GM12878 (cell line): ENCODE results near the gene IBA57. TPM values are rescaled to one million over a fixed set of nuclear protein-coding genes. Genes with fewer than 3 reads are reported as not detected.

Experiments used
- BRCA1 ChIP-seq: IDR thresholded peaks from 2 replicates; pipeline ENCODE4 v1.6.1; 2011; ENCODE audit warnings: low read depth, low read length, improper control_type of control experiment
- CBX3 ChIP-seq: fragments of 200-600 bp; sonication (generic); IDR thresholded peaks from 2 replicates; pipeline ENCODE4 v1.6.1; 2016; ENCODE audit warnings: low read depth, borderline replicate concordance
- CBX5 ChIP-seq: sonication (generic); IDR thresholded peaks from 2 replicates; pipeline ENCODE4 v1.6.1; 2016; ENCODE audit warnings: low read depth, moderate library complexity, mild to moderate bottlenecking, inconsistent platforms
- DPF2 ChIP-seq: fragments of 450-650 bp; IDR thresholded peaks from 2 replicates; pipeline ENCODE4 v1.6.1; 2017; ENCODE audit warnings: mild to moderate bottlenecking
- ETV6 ChIP-seq, 2 experiments: fragments of 450-650 bp in 1 of 2; IDR thresholded peaks in 1 of 2; conservative IDR thresholded peaks in 1 of 2; 2 replicates each; pipeline ENCODE4 v1.6.1; 2014; ENCODE audit warnings: antibody characterized with exemption in 1 of 2, borderline replicate concordance in 1 of 2, low read depth in 1 of 2, mild to moderate bottlenecking in 1 of 2, moderate library complexity in 1 of 2
- HCFC1 ChIP-seq: fragments of 150-350 bp; IDR thresholded peaks from 2 replicates; pipeline ENCODE4 v1.6.1; 2014; ENCODE audit warnings: low read length
- JUND ChIP-seq: IDR thresholded peaks from 2 replicates; pipeline ENCODE4 v1.6.1; 2012; ENCODE audit warnings: low read depth, mild to moderate bottlenecking, low read length, improper control_type of control experiment, moderate library complexity
- KLF5 ChIP-seq: fragments of 450-650 bp; IDR thresholded peaks from 2 replicates; pipeline ENCODE4 v1.6.1; 2014; ENCODE audit warnings: mild to moderate bottlenecking; ENCODE audit not compliant: partially characterized antibody
- LARP7 ChIP-seq: fragments of 450-650 bp; IDR thresholded peaks from 2 replicates; pipeline ENCODE4 v1.6.1; 2017; ENCODE audit warnings: mild to moderate bottlenecking
- MEF2A ChIP-seq: IDR thresholded peaks from 2 replicates; pipeline ENCODE4 v1.6.1; 2011; ENCODE audit warnings: low read depth, mild to moderate bottlenecking, low read length, moderate library complexity; ENCODE audit not compliant: insufficient read depth
- MXI1 ChIP-seq: fragments of 150-350 bp; IDR thresholded peaks from 2 replicates; pipeline ENCODE4 v1.6.1; 2011; ENCODE audit warnings: low read depth, mild to moderate bottlenecking, inconsistent platforms, low read length, improper control_type of control experiment
- NFXL1 ChIP-seq: fragments of 450-650 bp; IDR thresholded peaks from 2 replicates; pipeline ENCODE4 v1.6.1; 2017; ENCODE audit warnings: antibody characterized with exemption, mild to moderate bottlenecking, borderline replicate concordance
- NFYB ChIP-seq: IDR thresholded peaks from 2 replicates; pipeline ENCODE4 v1.6.1; 2011; ENCODE audit warnings: low read depth, mild to moderate bottlenecking, low read length, improper control_type of control experiment, moderate library complexity; ENCODE audit not compliant: insufficient read depth
- NR2C1 ChIP-seq: fragments of 450-650 bp; IDR thresholded peaks from 2 replicates; pipeline ENCODE4 v1.6.1; 2017; ENCODE audit warnings: antibody characterized with exemption, mild to moderate bottlenecking, moderate library complexity
- NR2F1 ChIP-seq: fragments of 450-650 bp; conservative IDR thresholded peaks from 2 replicates; pipeline ENCODE4 v1.6.1; 2017; ENCODE audit warnings: mild to moderate bottlenecking
- POLR2AphosphoS2 ChIP-seq: IDR thresholded peaks from 2 replicates; pipeline ENCODE4 v1.6.1; 2011; ENCODE audit warnings: low read depth, mild to moderate bottlenecking, low read length, improper control_type of control experiment, moderate library complexity
- RBBP5 ChIP-seq: fragments of 200-600 bp; sonication (generic); conservative IDR thresholded peaks from 2 replicates; pipeline ENCODE4 v1.6.1; 2016
- SIN3A ChIP-seq: IDR thresholded peaks from 2 replicates; pipeline ENCODE4 v1.6.1; 2012; ENCODE audit warnings: low read depth, low read length, improper control_type of control experiment
- SMAD1 ChIP-seq: fragments of 450-650 bp; IDR thresholded peaks from 2 replicates; pipeline ENCODE4 v1.6.1; 2018; ENCODE audit warnings: mild to moderate bottlenecking, low read depth; ENCODE audit not compliant: partially characterized antibody
- SMARCA5 ChIP-seq: fragments of 450-650 bp; IDR thresholded peaks from 2 replicates; pipeline ENCODE4 v1.6.1; 2017; ENCODE audit warnings: mild to moderate bottlenecking
- STAT1 ChIP-seq: fragments of 450-650 bp; conservative IDR thresholded peaks from 2 replicates; pipeline ENCODE4 v1.6.1; 2014; ENCODE audit warnings: antibody characterized with exemption, mild to moderate bottlenecking
- TAF1 ChIP-seq: IDR thresholded peaks from 2 replicates; pipeline ENCODE4 v1.6.1; 2011; ENCODE audit warnings: mild to moderate bottlenecking, low read depth, low read length, borderline replicate concordance
- TARDBP ChIP-seq: IDR thresholded peaks from 2 replicates; pipeline ENCODE4 v1.6.1; 2016; ENCODE audit warnings: borderline replicate concordance
- TCF3 ChIP-seq: IDR thresholded peaks from 2 replicates; pipeline ENCODE4 v1.6.1; 2012; ENCODE audit warnings: low read depth, mild to moderate bottlenecking, low read length, borderline replicate concordance; ENCODE audit not compliant: insufficient read depth
- YBX1 ChIP-seq: fragments of 450-650 bp; IDR thresholded peaks from 2 replicates; pipeline ENCODE4 v1.6.1; 2016; ENCODE audit warnings: antibody characterized with exemption
- YY1 ChIP-seq: IDR thresholded peaks from 2 replicates; pipeline ENCODE4 v1.6.1; 2011; ENCODE audit warnings: low read depth, mild to moderate bottlenecking, low read length
- ZNF384 ChIP-seq: IDR thresholded peaks from 2 replicates; pipeline ENCODE4 v1.6.1; 2012; ENCODE audit warnings: low read depth, mild to moderate bottlenecking, low read length, improper control_type of control experiment, borderline replicate concordance
- ZZZ3 ChIP-seq: IDR thresholded peaks from 2 replicates; pipeline ENCODE4 v1.6.1; 2011; ENCODE audit warnings: low read depth; ENCODE audit not compliant: control insufficient read depth, insufficient read length
- polyA plus RNA-seq, 11 experiments: library from polyadenylated mRNA; depleted of rRNA in 4 of 11; unstranded in 6 of 11; stranded (reverse) in 5 of 11; fragments of >200 nt; fragmentation: Nextera tagmentation in 4 of 11; fragmentation: Illumina TruSeq in 1 of 11; extraction: Ambion mirVana in 4 of 11; extraction: Trizol in 1 of 11; gene quantifications; 1 replicate in 1 of 11; 2 replicates in 10 of 11; pipeline versions ENCODE4 v1.2.1 to v1.2.3, GENCODE V29; 2011 to 2016; ENCODE audit warnings: inconsistent platforms in 2 of 11, missing spikeins in 2 of 11, low read depth in 1 of 11
- total RNA-seq, 4 experiments: library from RNA; depleted of rRNA in 3 of 4; stranded (reverse); fragments of >200 nt in 3 of 4; fragmentation: Illumina TruSeq in 1 of 4; extraction: Trizol in 1 of 4; gene quantifications; 2 replicates each; pipeline versions ENCODE4 v1.2.1 to v1.2.3, GENCODE V29; 2013 to 2021
- TF ChIP-seq, protein P1 (sequence below): fragments of 450-650 bp; IDR thresholded peaks from 2 replicates; pipeline ENCODE4 v1.6.1; 2016; ENCODE audit warnings: mild to moderate bottlenecking
- TF ChIP-seq, protein P2 (sequence below): IDR thresholded peaks from 2 replicates; pipeline ENCODE4 v1.6.1; 2011; ENCODE audit warnings: low read depth, mild to moderate bottlenecking, low read length, moderate library complexity, borderline replicate concordance; ENCODE audit errors: extremely low read depth
- TF ChIP-seq, protein P3 (sequence below): fragments of 450-650 bp; IDR thresholded peaks from 2 replicates; pipeline ENCODE4 v1.6.1; 2016; ENCODE audit warnings: mild to moderate bottlenecking

IBA57 gene
- total and polyA plus RNA-seq, 10 of the 15 experiments (the other 5 are each of a cell fraction or from before 2014, with no cell fraction given) = 0.51 to 8.6 (median 3.7) TPM

DNA sequence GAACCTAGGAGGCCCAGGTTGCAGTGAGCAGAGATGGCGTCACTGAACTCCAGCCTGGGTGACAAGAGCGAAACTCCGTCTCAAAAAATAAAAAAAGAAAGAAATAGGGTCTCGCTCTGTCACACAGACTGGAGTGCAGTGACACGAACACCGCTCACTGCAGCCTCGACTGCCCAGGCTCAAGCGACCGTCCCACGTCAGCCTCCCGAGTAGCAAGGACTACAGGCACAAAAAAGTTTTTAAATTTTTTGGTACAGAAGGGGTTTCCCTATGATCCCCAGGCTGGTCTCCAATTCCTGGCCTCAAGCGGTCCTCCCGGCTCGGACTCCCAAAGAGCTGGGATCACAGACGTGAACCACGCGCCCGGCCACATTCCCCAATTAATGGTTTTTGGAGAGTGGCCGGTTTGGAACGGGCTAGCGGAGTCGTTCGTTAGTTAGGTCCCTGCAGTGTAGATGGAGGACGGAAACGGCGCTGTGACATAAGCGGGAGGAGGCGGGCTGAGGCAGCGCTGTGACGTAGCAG, 26.1 kb upstream of the IBA57 start (continued):
- TF ChIP-seq TAF1 (no peak), ZZZ3 (no peak), SMAD1 (no peak), YY1 (peak; percentile 54), ETV6 (conservative IDR thresholded peaks at IDR 0.05 in 1 of 2, IDR thresholded peaks at IDR 0.05 in 1 of 2; ENCODE audit: borderline replicate concordance in 1 of 2, low read depth in 1 of 2) (no peak), NFXL1 (no peak), POLR2AphosphoS2 (0 out of 2 replicates have a peak, but pooled peaks have one; percentile 46), MXI1 (no peak), HCFC1 (no peak), KLF5 (no peak), DPF2 (no peak), NR2C1 (no peak), SMARCA5 (peak; percentile 52; the same call in 1 of the 2 replicates), TARDBP (no peak), JUND (no peak), MEF2A (no peak), ZNF384 (no peak), STAT1 (no peak), BRCA1 (no peak), SIN3A (no peak), CBX5 (no peak), NFYB (no peak), TCF3 (no peak), NR2F1 (no peak), LARP7 (0 out of 2 replicates have a peak, but pooled peaks have one; percentile 38), RBBP5 (no peak), CBX3 (no peak), YBX1 (no peak)
- TF ChIP-seq, protein P1, sequence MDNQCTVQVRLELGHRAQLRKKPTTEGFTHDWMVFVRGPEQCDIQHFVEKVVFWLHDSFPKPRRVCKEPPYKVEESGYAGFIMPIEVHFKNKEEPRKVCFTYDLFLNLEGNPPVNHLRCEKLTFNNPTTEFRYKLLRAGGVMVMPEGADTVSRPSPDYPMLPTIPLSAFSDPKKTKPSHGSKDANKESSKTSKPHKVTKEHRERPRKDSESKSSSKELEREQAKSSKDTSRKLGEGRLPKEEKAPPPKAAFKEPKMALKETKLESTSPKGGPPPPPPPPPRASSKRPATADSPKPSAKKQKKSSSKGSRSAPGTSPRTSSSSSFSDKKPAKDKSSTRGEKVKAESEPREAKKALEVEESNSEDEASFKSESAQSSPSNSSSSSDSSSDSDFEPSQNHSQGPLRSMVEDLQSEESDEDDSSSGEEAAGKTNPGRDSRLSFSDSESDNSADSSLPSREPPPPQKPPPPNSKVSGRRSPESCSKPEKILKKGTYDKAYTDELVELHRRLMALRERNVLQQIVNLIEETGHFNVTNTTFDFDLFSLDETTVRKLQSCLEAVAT = peak; percentile 62; the same call in 1 of the 2 replicates
- TF ChIP-seq, protein P2, sequence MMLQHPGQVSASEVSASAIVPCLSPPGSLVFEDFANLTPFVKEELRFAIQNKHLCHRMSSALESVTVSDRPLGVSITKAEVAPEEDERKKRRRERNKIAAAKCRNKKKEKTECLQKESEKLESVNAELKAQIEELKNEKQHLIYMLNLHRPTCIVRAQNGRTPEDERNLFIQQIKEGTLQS = no peak
- TF ChIP-seq, protein P3, sequence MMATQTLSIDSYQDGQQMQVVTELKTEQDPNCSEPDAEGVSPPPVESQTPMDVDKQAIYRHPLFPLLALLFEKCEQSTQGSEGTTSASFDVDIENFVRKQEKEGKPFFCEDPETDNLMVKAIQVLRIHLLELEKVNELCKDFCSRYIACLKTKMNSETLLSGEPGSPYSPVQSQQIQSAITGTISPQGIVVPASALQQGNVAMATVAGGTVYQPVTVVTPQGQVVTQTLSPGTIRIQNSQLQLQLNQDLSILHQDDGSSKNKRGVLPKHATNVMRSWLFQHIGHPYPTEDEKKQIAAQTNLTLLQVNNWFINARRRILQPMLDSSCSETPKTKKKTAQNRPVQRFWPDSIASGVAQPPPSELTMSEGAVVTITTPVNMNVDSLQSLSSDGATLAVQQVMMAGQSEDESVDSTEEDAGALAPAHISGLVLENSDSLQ = no peak
